ENCODE measurements around the gene LINGO3. TPM values are rescaled to one million over a fixed set of nuclear protein-coding genes. Genes with fewer than 3 reads are reported as not detected.

Gene LINGO3
- total and polyA plus RNA-seq, 2 donors (not counting 3 experiments of a cell fraction or from before 2014, with no cell fraction given), result not detected

- no peaks in the 10 kb centered on the region for H3K9me3 ChIP-seq (replicated peaks; ENCODE audit: control insufficient read depth, insufficient read depth, low read length)
- H3K79me2 ChIP-seq (ENCODE audit: control insufficient read depth, insufficient read depth, low read length), result peaks cover 47% of the 10 kb centered on the region
- no peak for TF ChIP-seq POLR2AphosphoS5 (IDR thresholded peaks at IDR 0.05; ENCODE audit: insufficient read depth, low read depth, low read length)
- no peak for TF ChIP-seq CTCF (IDR thresholded peaks at IDR 0.05; ENCODE audit: extremely low read depth in 1 of 2, insufficient read depth in 1 of 2, low read depth in 1 of 2, low read length in 2 of 2)
- no peak for TF ChIP-seq GATA2 (IDR thresholded peaks at IDR 0.05; ENCODE audit: insufficient read depth, insufficient read length, low read depth, low read length)
- no peak for TF ChIP-seq JUN (IDR thresholded peaks at IDR 0.05; ENCODE audit: borderline replicate concordance, insufficient read depth, insufficient read length, low read depth)
- no peak for TF ChIP-seq FOS (IDR thresholded peaks at IDR 0.05; ENCODE audit: borderline replicate concordance, insufficient read depth, low read length)
- TF ChIP-seq POLR2A (IDR thresholded peaks at IDR 0.05; ENCODE audit: low read depth, low read length), result no peak
- no peak for TF ChIP-seq EZH2 (IDR thresholded peaks at IDR 0.05; ENCODE audit: borderline replicate concordance, low read depth, low read length, severe bottlenecking)
- TF ChIP-seq MAX (IDR thresholded peaks at IDR 0.05; ENCODE audit: insufficient read depth, insufficient read length), result no peak
- no peak for TF ChIP-seq MYC (IDR thresholded peaks at IDR 0.05; ENCODE audit: low read depth, low read length)
- peak overlapping the region; percentile 19 for H3K9ac ChIP-seq (replicated peaks; ENCODE audit: extremely low read depth, insufficient read depth, low read length)
- no peaks in the 10 kb centered on the region for H3K27me3 ChIP-seq (ENCODE audit: control insufficient read depth in 2 of 2, insufficient read depth in 2 of 2, low read length in 2 of 2)
- intact Hi-C loops (cut with micrococcal nuclease) (loop anchor here (5.0 kb wide), 1 partner anchor 338 kb away; no protein-coding TSS in a partner anchor), dilution Hi-C loops (cut with MboI; ENCODE audit: extremely low pct_ligation_motif_present, low sequenced_read_pairs) (no loop called here)
- no TSS peak for BruUV-seq (replicated peaks)
- ChIA-PET CTCF (interaction anchor here (0.6 to 3.2 kb wide), 10 partner anchors 14 to 328 kb away, joined by 3 to 13 read pairs (median 4); partner anchors contain the start of gene PLEKHJ1), POLR2A (no interaction called here)
- peak overlapping the region; percentile 26 for H3K27ac ChIP-seq (ENCODE audit: insufficient read depth, low read depth, low read length)
- H3K36me3 ChIP-seq (ENCODE audit: control insufficient read depth in 2 of 2, extremely low read depth in 1 of 2, insufficient read depth in 2 of 2, low read length in 2 of 2), result peaks cover 2 to 18% of the 10 kb centered on the region in 2 experiments
- no peaks in the 10 kb centered on the region for H3K9me1 ChIP-seq (replicated peaks; ENCODE audit: control insufficient read depth, extremely low read depth, insufficient read depth, low read length)
- H2AFZ ChIP-seq (ENCODE audit: low read depth, low read length), result no peak overlapping the region
- FAIRE-seq (no peak), DNase-seq (ENCODE audit: low read depth, low spot score) (no peak)
- no peak overlapping the region for H3K4me2 ChIP-seq (ENCODE audit: insufficient read depth, low read length)
- H3K4me3 ChIP-seq (replicated peaks in 1 of 3; ENCODE audit: insufficient read depth in 1 of 3, low read depth in 1 of 3, low read length in 3 of 3), result no peak overlapping the region
- peaks cover 27% of the 10 kb centered on the region for H3K4me1 ChIP-seq (ENCODE audit: control insufficient read depth, extremely low read depth, insufficient read depth, low read length)
- no peaks in the 10 kb centered on the region for H4K20me1 ChIP-seq (replicated peaks; ENCODE audit: control insufficient read depth, extremely low read depth, insufficient read depth, low read length)
These were observed 33.7 kb downstream of the LINGO3 start for GRCh38 chr19:2274185-2274711.

All from endothelial cell of umbilical vein (primary cell).